Pons (tissue), 1 donor: Measurements from ENCODE around the gene CYBC1.

Experiments used
- DNase-seq: peaks from one replicate; pipeline ENCODE4 v3.0.0-alpha.2; 2016; ENCODE audit warnings: low spot score

The CYBC1 gene

DNA sequence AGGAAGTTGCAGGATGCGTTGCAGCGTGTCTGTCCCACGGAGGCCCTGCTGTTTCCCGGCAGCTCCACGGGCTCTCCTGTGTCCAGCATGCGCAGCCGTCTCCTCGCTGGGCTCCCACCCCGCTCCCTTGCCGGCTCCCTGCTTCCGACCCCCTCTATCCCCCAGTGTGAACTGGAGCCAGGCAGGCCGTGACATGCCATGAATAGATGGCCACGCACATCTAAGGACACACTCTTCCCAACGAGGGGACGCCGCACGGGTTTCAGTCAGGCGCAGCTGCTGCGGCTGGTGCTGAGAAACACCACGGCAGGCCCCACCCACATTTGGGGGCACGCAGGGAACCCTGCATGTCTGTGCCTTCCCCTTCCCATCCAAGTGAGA lies 41.6 kb downstream of the CYBC1 start:
- no peak for DNase-seq

GRCh38 chr17:82408288-82408937 lies 42.1 kb downstream of the CYBC1 start:
- no peak for DNase-seq

DNA sequence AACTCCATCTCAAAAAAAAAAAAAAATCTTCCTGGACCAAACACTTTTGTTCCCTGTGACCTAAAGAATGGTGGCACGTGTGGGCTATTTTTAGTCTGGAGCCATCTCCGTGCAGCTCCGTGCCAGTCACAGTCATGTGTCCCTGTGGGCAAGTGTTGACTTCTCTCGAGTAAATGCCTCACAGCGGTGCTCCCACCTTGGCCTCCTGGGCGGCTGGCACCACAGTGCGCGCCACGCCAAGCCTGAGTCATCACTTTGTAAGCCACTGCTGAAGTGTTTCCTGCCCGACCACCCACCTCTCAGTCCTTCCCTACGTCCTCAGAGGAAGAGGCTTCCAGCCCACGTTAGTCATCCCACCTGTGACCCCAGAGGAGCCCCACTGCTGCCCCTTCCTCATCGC lies 43.3 kb downstream of the CYBC1 start:
- no peak for DNase-seq

DNA sequence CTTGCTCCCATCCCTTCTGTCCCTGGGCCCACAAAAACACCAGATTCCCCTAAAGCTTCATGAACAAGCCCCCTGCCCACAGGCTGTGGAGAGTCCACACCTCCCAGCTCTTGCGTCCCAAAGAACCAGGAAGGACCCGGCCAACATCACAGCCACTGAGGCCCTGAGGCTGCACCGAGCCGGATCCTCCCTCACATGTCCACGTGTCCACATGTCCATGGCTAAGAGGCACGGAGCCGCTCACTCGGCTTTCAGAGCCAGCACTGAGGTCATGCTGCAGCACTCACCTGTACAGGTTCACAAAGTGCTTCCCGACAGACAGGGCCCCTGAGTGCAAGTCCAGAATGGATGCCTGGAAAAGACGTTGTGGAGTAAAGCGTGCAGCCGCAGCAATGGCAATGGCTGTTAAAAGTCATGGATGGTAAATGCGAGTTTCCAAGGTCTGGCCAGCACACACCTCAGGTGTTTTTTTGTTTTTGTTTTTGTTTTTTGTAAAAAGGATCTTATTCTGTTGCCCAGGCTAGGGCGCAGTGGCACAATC lies 44.4 kb downstream of the CYBC1 start:
- no peak for DNase-seq

DNA sequence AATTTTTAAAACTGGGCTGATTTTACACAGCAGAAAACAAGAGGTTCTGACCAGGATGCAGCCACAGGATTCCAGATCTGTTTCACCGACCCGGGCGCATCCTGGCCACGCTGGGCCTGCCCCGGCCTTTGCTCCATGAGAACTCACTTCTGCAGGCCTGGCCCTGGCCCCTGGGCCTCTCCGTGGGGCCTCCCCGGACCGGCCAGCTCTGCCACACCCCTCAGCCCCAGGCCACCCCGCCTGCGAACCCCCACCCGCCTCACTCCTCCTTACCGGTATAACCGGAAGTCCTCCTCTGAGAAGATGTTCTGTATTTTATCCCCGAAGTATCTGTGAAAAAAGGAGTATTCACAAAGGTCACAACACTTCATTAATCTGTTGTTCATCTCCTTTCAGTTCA lies 45.5 kb downstream of the CYBC1 start:
- no peak for DNase-seq

DNA sequence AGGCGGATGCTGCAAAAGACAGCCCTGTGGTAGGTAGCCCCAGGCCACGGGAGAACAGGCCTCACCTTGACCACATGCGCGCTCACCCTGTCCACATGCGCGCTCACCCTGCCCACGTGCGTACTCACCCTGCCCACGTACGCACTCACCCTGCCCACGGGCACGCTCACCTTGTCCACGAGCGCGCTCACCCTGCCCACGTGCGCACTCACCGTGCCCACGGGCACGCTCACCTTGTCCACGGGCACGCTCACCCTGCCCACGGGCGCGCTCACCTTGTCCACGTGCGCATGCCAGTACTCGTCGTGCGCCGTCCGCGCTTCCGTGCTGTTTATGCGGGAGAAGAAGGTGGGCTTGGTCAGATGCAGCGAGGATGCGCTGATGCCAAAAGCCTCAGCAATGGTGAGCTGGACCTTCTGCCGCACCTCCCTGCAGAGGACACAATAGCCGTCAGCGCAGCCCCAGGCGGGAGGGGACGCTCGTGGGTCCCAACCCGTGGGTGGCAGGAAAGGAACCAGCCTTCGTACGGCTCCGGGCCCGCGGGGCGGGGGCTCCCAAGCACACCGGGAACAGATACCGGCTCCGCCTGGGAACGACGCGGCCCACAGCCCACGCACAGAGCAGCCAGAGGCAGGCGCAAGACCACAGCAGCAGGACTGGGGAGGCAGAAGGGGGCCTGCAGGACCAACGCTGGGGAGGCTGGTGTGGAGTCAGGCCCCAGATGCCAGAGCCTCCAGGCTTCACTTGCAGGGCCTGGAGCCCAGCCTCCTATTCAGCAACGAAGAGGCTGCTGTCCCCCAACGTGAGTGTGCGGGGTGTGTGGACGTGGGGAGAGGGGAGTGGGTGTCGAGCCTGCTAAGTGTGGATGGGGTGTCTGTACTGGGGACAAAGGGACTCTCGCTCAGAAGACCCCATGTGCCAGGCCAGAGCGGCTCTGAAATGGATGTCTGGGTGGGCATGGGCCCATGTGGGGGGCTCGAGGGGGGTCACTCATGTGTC lies 46.6 kb downstream of the CYBC1 start:
- no peak for DNase-seq

DNA sequence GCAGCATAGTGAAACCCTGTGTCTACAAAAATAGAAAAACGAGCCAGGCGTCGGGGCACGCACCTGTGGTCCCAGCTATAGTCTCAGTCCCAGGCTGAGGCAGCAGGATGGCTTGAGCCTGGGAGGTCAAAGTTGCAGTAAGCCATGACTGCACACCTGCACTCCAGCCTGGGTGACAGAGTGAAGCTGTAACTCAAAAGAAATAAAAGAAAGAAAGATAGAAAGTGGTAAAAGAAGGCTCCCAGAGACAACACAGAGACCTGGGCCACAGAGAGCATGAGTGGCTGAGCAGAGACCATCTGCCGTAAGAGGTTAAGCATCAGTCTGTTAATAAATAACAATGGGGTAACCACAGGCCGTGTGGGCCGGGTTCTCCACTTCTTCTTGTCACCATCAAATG lies 47.7 kb downstream of the CYBC1 start:
- DNase-seq, result no peak

- DNase-seq, result peak; percentile 25
These were observed 49.7 kb downstream of the CYBC1 start for GRCh38 chr17:82400830-82401229.

GRCh38 chr17:82400206-82400605 lies 50.3 kb downstream of the CYBC1 start:
- no peak for DNase-seq

- DNase-seq, result no peak
These were observed 50.9 kb downstream of the CYBC1 start for GRCh38 chr17:82399601-82400101.

DNA sequence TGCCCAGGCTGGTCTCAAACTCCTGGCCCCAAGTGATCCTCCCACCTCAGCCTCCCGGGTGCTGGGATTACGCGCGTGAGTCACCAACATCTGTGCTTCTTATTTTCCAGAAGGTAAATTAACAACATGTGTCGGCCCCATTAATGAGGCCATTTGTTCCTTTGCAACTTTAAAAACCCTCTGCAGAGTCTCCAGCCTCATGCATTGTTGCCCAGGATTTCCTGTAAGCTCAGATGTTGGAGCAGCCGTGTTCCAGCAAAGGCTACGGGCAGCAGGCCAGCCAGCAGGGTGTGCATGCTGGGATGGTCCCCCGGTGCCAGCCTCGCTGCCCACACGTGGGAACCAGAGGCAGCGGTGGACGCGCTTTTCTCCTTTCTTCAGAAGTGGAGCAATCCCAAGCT lies 51.5 kb downstream of the CYBC1 start:
- DNase-seq, result peak; percentile 15

DNA sequence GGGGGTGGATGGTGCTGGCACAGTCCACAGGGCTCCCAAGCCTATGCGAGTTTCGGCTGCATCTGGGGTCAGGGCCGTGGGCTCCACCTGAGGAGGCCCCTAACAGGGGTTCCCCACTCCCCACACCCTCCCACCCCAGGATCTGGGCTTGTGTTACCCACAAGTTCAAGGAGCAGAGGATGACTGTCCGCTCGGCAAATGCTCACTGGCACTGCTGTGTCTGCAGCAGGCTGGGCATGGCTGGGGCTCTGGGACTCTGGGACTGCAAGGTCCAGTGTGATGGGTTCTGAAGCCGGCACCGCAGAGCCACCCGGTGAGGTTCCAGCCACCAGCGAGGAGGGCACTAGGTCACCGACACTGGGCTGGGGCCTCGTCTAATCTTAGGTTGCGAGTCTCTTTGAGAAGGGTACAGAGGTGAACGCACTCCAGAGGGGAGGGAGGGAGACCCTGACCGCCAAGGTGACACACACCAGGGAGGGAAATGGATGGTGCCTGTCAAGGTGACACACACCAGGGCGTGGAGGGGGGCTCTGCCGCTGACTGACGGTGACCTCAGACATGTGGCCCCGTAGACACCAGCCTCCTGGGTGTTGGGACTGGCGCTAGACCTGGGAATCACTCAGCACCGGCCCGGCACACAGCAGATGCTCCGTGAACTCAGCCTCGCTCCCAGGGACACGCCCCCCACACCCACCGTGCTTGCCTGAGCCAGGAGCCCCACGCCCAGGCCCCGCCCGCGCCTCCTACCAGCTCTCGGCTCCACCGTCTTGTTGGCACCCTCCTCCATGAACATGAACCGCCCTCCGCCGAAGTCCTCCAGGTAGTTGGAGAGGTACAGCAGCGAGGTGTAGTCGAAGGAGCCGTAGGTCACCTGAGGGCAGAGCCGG lies 52.9 kb downstream of the CYBC1 start:
- DNase-seq, result no peak

DNA sequence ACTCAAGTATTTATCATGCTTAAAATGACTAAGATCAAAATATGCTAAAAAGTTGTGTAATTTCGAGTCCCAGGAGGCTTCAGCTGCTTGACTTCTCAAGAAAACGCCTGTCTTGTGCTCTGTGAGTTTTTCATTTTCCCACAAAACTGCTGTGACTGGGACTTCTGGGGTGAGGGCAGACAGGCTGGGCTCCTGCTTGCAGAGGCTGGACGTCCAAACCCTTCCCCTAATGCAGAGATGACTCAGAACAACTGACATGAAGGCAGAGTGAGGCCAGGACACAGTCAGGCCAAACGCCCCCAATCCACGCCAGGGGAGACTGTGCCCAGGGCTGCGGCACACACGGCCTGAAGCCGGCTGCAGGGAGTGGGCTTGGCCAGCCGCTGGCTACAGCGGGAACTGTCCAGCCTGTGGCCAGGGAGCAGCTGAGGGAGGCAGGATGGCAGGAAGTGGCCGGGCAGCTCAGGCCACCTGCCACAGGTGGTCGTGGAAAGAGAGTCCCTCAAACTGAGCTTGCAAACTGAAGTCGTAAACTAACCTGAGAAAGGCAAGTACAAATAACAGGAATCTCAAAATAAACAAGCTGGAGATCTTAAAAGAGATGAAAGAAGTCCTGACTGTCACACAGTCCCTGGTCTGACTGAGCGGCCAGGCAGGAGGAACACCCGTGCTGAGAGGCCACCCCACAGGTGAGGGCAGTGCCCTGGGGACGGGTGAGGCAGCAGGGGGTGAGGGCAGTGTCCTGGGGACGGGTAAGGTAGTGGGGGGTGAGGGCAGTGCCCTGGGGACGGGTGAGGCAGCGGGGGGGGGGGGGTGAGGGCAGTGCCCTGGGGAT lies 53.7 kb downstream of the CYBC1 start:
- DNase-seq, result no peak

- DNase-seq, result no peak
These were observed 56.3 kb downstream of the CYBC1 start for GRCh38 chr17:82394278-82394677.

- no peak for DNase-seq
These were observed 57.6 kb downstream of the CYBC1 start for GRCh38 chr17:82392941-82393340.
